IPS-NIHi11 (cell line): ENCODE measurements around the gene PPARG.
"Not testable (repeated sequence)": the region's sequence is repeated elsewhere in the genome, so short reads cannot be mapped to it uniquely, and the experiment has no call there.

Experiments
- DNase-seq: peaks from one replicate; pipeline ENCODE4 v3.0.0; 2012; ENCODE audit warnings: mixed read lengths, low spot score

Gene PPARG

GRCh38 chr3:12279591-12280326, 9.1 kb upstream of the PPARG start:
- DNase-seq, result no peak

GRCh38 chr3:12280357-12280806, 8.5 kb upstream of the PPARG start:
- no peak for DNase-seq

GRCh38 chr3:12284591-12284990, 4.3 kb upstream of the PPARG start:
- DNase-seq, result no peak

GRCh38 chr3:12285003-12285555, 3.8 kb upstream of the PPARG start:
- no peak for DNase-seq

- DNase-seq, result not testable (repeated sequence)
These were observed 3.1 kb upstream of the PPARG start for GRCh38 chr3:12285779-12286178.

- DNase-seq, result no peak
These were observed 2.4 kb upstream of the PPARG start for GRCh38 chr3:12286504-12286903.

GRCh38 chr3:12286927-12287726, 1.7 kb upstream of the PPARG start:
- DNase-seq, result no peak

- DNase-seq, result peak; percentile 68
These were observed 1.1 kb upstream of the PPARG start for GRCh38 chr3:12287727-12288181.

- no peak for DNase-seq
These were observed 654 bp downstream of the PPARG start for GRCh38 chr3:12289524-12289923.

- DNase-seq, result no peak
These were observed 3.9 kb downstream of the PPARG start for GRCh38 chr3:12292770-12293169.

GRCh38 chr3:12294885-12295580, 6.2 kb downstream of the PPARG start:
- DNase-seq, result no peak

- no peak for DNase-seq
These were observed 7.6 kb downstream of the PPARG start for GRCh38 chr3:12296511-12296910.

- DNase-seq, result no peak
These were observed 10.2 kb downstream of the PPARG start for GRCh38 chr3:12299026-12299425.

- DNase-seq, result no peak
These were observed 11.3 kb downstream of the PPARG start for GRCh38 chr3:12300137-12300536.

GRCh38 chr3:12301031-12301430, 12.2 kb downstream of the PPARG start:
- DNase-seq, result no peak

- no peak for DNase-seq
These were observed 12.6 kb downstream of the PPARG start for GRCh38 chr3:12301513-12301912.

GRCh38 chr3:12302564-12302963, 13.7 kb downstream of the PPARG start:
- no peak for DNase-seq

GRCh38 chr3:12303534-12303933, 14.7 kb downstream of the PPARG start:
- no peak for DNase-seq

GRCh38 chr3:12303993-12304392, 15.1 kb downstream of the PPARG start:
- no peak for DNase-seq

GRCh38 chr3:12307136-12307535, 18.3 kb downstream of the PPARG start:
- DNase-seq, result no peak

GRCh38 chr3:12308517-12308916, 19.6 kb downstream of the PPARG start:
- DNase-seq, result no peak

- DNase-seq, result no peak
These were observed 20.8 kb downstream of the PPARG start for GRCh38 chr3:12309716-12310115.
